HG03442 (cell line): ENCODE data around the gene JAK2.
A peak's percentile ranks its signal among the peaks of the same experiment; 100 is the strongest.
"Not testable (repeated sequence)": the region's sequence is repeated elsewhere in the genome, so short reads cannot be mapped to it uniquely, and the experiment has no call there.

Experiments
- ATAC-seq: cut with Tn5 transposase; IDR thresholded peaks from one replicate; pipeline ENCODE4 v1.9.1; 2021; ENCODE audit warnings: mild to moderate bottlenecking, moderate library complexity; ENCODE audit not compliant: unreplicated experiment

The JAK2 gene

GRCh38 chr9:4980086-4980727 is 4.9 kb upstream of the JAK2 start:
- no peak for ATAC-seq

DNA sequence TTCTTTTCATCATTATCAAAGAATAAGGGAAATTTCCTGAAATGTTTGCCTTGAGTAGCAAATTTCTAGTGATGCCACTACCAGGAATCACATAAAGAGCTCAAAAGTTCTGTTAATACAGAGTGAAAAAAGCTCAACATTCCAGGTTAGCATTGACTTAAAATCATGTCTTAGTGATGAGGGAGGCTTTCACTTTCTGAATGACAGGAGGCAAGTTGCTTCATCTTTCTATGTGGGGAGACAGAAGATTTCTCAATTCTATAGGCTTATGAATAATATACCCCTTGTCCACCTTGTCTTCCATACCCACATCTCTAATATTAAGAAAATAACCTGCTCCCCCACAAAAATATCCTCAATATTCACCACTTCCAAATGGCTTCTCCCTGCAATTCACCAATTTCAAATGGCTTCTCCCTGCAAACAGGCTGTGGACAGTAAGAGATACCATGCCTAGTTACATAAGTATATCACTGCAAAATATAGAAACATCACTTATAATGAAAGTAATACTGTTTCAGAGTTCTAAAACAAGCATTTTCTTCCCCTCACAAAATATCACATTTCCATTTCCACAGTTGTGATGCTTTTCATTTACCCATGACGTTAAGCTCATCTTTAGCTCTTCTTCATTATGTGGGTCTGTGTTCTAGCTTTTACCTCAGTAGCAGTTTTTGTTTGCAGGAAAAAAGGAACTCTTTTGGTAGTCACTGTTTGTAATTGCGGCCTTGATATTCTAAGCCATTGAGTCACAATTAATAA is 2.2 kb upstream of the JAK2 start:
- ATAC-seq, result no peak

- ATAC-seq, result no peak
These were observed 1.4 kb upstream of the JAK2 start for GRCh38 chr9:4983601-4984165.

DNA sequence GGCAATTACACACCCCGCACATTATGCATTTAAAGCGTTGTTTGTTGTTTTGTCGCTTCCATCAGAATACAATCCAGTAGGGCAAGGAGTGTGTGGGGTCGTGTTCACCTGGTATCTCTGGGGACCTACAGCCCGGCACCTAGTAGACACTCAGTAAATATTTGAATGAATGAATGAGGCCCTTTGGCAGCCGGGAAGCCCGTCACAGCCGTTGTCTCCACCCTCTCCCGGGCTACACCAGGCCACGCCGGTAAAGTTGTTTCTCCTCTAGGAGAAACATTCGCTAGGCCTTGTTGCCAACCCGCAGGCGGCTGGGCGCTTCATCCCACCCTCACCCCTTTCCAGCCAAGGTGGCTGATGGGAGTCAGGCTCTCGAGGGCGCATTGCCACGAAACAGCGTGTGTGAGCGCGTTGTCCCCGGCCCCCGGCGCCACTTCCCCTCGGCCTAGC is 876 bp upstream of the JAK2 start:
- peak; percentile 3 for ATAC-seq

DNA sequence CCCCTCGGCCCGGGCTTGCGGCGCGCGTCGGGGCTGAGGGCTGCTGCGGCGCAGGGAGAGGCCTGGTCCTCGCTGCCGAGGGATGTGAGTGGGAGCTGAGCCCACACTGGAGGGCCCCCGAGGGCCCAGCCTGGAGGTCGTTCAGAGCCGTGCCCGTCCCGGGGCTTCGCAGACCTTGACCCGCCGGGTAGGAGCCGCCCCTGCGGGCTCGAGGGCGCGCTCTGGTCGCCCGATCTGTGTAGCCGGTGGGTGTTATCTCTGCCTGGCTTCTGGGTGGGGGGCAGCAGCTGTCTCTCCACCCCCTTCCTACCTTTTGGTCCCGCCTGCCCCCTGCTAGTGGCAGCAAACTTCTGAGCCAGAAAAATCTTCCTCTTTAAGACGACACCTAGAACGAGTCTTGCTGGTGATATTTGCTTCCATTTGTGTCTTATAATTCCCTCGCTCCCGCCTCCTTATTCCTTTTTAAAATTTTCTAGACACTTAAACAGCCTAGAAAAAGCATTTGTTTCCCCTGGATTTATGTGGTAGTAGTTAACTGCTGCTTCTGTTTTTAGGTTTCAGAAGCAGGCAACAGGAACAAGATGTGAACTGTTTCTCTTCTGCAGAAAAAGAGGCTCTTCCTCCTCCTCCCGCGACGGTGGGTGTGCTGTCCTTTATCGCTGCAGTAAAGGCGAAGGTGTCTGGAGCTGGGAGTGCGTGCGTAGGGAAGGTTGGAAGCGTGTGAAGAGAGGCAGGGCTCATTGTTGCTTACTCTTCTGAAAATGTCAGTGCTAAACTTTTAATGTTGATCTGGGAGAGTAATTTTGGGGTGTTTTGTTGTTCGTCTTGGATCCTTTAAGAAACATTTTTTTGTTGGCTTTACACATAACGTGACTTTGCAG is 554 bp downstream of the JAK2 start:
- ATAC-seq, result peak; percentile 23

DNA sequence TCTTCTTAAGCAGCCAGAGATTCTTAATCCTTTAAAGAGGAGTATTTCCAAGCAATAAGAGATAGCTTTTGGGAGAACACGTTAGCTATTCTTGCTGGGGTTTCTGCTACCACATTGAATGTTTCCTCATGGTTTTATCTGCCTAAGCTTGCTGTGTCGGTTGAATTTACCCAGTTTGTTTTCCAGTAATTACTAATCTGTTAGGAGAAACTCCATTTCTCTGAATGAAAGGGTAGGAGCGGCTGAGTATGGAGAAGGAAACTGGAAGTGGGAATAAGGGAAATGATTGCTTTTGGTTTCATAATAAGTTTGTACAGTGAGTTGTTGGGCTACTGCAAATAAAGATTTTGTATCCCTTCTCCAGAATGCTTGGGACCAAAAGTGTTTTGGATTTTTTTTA is 1.2 kb downstream of the JAK2 start:
- ATAC-seq, result no peak

DNA sequence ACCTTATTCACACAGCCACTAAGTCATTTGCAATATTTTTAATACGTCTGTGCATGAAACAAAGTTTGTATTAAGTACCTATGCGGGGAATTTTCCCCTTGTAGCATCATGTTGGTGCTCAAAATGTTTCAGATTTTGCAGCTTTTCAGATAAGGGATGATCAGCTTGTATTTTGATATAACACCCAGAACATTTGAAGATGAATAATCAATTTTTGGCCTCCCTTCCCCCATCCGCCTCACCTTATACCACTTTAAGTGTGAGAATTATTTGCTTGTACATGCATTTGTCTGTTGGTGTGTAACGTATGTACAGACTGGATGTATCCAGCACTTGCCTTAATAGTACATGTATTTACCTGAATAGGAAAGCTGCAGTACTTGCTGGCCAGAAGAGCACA is 1.7 kb downstream of the JAK2 start:
- no peak for ATAC-seq

DNA sequence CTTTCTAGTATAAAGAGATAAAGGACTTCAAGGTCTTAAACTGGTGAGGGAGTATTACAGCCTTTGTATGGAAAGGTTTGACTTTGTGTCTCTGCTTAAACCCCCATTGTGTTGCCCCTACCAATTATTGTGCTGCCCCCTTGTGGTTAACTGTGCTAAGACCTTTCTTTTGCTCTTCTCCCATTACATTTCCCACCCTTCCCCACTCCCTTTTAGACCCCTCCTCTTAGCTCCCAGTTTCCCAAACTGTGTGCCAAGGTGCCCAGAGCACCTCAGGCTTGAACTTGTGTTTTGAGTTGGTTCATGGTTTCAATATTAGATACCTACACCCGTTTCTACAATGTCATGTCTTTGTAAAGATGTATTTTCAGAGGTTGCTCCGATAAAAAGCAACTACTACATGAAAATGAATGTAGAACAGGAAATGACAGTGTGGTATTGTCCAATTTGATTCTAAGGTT is 2.9 kb downstream of the JAK2 start:
- ATAC-seq, result no peak

- no peak for ATAC-seq
These were observed 7.8 kb downstream of the JAK2 start for GRCh38 chr9:4992872-4993271.

GRCh38 chr9:4994166-4994890 is 9.3 kb downstream of the JAK2 start:
- no peak for ATAC-seq

DNA sequence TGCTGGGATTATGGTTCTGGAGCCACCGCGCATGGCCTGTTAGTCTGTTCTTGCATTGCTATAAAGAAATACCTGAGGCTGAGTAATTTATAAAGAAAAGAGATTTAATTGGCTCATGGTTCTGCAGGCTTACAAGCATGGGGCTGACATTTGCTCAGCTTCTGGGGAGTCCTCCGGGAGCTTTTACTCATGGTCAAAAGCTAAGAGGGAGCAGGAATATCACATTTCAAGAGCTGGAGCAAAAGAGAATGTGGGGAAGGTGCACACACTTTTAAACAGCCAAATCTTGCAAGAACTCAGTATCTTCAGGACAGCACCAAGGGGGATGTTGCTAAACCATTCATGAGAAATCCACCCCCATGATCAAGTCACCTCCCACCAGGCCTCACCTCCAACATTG is 12.1 kb downstream of the JAK2 start:
- no peak for ATAC-seq

DNA sequence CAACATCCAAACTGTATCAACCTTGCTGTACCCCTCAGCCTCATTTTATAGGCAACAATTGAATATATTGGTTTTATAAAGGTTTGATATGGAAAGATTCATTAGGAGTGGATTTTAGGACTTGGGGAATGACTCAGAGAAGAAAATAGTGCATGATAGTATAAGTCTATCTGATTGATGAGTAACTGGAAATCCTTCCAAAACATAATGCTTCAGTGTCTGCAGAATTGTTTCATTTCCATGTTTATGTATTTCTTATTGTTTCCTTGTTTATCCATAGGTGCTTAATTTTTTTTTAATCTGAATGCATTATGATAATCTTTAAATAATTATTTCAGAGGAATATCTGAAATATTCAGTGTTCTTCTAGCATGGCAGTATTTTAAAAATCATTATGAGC is 12.6 kb downstream of the JAK2 start:
- no peak for ATAC-seq

DNA sequence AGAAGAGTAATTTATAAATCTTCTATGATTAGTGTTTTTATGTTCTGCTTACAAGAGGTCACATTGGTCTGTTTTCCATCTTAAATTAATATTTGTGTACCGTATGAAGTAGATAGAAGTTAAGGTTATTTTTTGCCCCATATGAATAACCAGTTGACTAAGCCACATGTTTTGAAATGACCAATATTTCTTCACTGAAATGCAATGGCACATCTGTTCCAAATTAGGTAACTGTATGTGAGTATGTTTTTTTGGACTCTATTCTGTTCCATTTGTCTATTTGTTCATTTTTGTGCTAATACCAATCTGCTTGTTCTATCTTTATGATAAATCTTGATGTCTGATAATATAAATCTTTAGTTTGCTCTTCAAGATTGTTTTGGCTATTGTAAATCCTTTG is 17.7 kb downstream of the JAK2 start:
- ATAC-seq, result no peak

DNA sequence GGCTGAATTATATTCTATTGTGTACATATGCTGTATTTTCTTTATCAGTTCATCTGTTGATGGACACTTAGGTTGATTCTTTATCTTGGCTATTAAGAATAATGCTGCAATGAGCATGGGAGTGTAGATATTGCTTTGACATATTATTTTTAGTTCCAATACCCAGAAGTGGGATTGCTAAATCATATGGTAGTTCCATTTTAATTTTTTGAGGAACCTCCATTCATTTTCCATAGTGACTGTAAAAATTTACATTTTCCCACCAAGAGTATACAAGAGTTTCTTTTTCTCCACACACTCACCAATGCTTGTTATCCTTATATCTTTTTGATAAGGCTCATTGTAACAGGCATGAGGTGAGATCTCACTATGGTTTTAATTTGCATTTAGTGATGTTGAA is 19.4 kb downstream of the JAK2 start:
- ATAC-seq, result no peak

DNA sequence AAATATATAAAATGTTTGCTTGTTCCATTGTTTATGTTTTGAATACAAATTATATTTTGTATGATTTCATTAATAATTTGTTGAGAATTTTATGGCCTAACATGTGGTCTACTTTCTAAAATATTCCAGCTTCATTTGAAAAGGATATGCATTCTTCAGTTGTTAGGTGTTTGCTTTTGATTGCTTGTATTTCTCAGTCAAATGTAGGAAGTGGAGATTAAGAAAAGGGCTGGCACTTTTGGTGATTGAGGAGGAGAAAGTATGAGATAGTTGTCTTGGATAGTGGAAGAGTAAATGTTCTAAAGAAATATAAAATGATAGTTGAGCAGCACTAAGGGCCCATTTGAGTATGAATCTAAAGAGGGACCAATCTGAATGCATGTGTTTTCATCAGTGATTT is 23.1 kb downstream of the JAK2 start:
- ATAC-seq, result no peak

GRCh38 chr9:5013374-5013773 is 28.3 kb downstream of the JAK2 start:
- ATAC-seq, result no peak

- no peak for ATAC-seq
These were observed 30.9 kb downstream of the JAK2 start for GRCh38 chr9:5015934-5016333.

DNA sequence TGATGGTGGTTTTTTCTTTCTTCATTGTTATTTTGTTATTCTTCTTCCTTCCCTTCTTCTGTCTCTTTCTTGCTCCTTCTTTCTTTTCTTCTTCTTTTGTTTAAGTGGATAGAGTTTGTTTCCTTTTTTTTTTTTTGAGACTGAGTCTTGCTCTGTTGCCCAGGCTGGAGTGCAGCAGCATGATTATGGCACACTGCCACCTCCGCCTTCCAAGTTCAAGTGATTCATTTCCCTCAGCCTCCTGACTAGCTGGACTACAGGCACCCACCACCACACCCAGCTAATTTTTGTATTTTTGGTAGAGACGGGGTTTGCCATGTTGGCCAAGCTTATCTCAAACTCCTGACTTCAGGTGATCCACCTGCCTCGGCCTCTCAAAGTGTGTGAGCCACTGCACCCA is 40.3 kb downstream of the JAK2 start:
- no peak for ATAC-seq

GRCh38 chr9:5031941-5032340 is 46.9 kb downstream of the JAK2 start:
- not testable (repeated sequence) for ATAC-seq

GRCh38 chr9:5040730-5041389 is 55.8 kb downstream of the JAK2 start:
- ATAC-seq, result no peak
